DOHH2 (cell line): ENCODE results near the gene SLC39A9.
"Not testable (repeated sequence)": the region's sequence is repeated elsewhere in the genome, so short reads cannot be mapped to it uniquely, and the experiment has no call there.

ENCODE experiments used
- H3F3A ChIP-seq: fragments of 200-600 bp; sonication (generic), shearing (Covaris generic); 2 replicates; pipeline ENCODE4 v1.6.0; 2016; ENCODE audit warnings: antibody characterized with exemption, mild to moderate bottlenecking; ENCODE audit not compliant: control insufficient read depth, insufficient read depth
- H3K27ac ChIP-seq: fragments of 200-600 bp; sonication (generic); 2 replicates; pipeline ENCODE4 v1.5.1; 2014; ENCODE audit warnings: low read depth, mild to moderate bottlenecking, low read length, moderate library complexity
- H3K27me3 ChIP-seq: fragments of 200-600 bp; sonication (generic); 2 replicates; pipeline ENCODE4 v1.6.1; 2014; ENCODE audit warnings: mild to moderate bottlenecking, low read length, mixed read lengths; ENCODE audit not compliant: control insufficient read depth
- H3K36me3 ChIP-seq: fragments of 200-600 bp; sonication (generic); 2 replicates; pipeline ENCODE4 v1.6.1; 2014; ENCODE audit warnings: mild to moderate bottlenecking, low read length, moderate library complexity, mixed read lengths; ENCODE audit not compliant: control insufficient read depth
- H3K4me1 ChIP-seq: fragments of 200-600 bp; sonication (generic); 2 replicates; pipeline ENCODE4 v1.6.1; 2014; ENCODE audit warnings: mild to moderate bottlenecking, low read length, mixed read lengths; ENCODE audit not compliant: control insufficient read depth
- H3K4me2 ChIP-seq: fragments of 200-600 bp; sonication (generic); 2 replicates; pipeline ENCODE4 v1.6.0; 2014; ENCODE audit warnings: mild to moderate bottlenecking, low read length, moderate library complexity
- H3K4me3 ChIP-seq: fragments of 200-600 bp; sonication (generic); 2 replicates; pipeline ENCODE4 v1.5.1; 2014; ENCODE audit warnings: mild to moderate bottlenecking, low read length, mixed read lengths
- H3K79me2 ChIP-seq: fragments of 200-600 bp; sonication (generic); 2 replicates; pipeline ENCODE4 v1.6.1; 2014; ENCODE audit warnings: mild to moderate bottlenecking, low read length, mixed read lengths; ENCODE audit not compliant: control insufficient read depth
- H3K9me2 ChIP-seq: fragments of 200-600 bp; sonication (generic); replicated peaks from 2 replicates; pipeline ENCODE4 v1.6.1; 2014; ENCODE audit warnings: mild to moderate bottlenecking, low read length, mixed read lengths; ENCODE audit not compliant: control insufficient read depth
- H3K9me3 ChIP-seq: fragments of 200-600 bp; sonication (generic); 2 replicates; pipeline ENCODE4 v1.6.1; 2014; ENCODE audit warnings: antibody characterized with exemption, low read length, mixed read lengths; ENCODE audit not compliant: control insufficient read depth, insufficient read depth
- H4K20me1 ChIP-seq: fragments of 200-600 bp; sonication (generic); 2 replicates; pipeline ENCODE4 v1.6.0; 2014; ENCODE audit warnings: low read depth, mild to moderate bottlenecking, antibody characterized with exemption, low read length, moderate library complexity; ENCODE audit not compliant: control insufficient read depth, insufficient read depth
- EZH2phosphoT487 ChIP-seq: fragments of 200-600 bp; sonication (generic); IDR thresholded peaks from 2 replicates; pipeline ENCODE4 v1.6.1; 2017; ENCODE audit warnings: borderline replicate concordance, mild to moderate bottlenecking, antibody characterized with exemption, low read length, moderate library complexity, mixed read lengths
- TF ChIP-seq, protein P1 (sequence below): fragments of 200-600 bp; sonication (generic); IDR thresholded peaks from one replicate; pipeline ENCODE4 v1.5.1; 2014; ENCODE audit warnings: antibody characterized with exemption, mild to moderate bottlenecking, low read depth, low read length; ENCODE audit not compliant: poor library complexity, severe bottlenecking

The SLC39A9 gene

DNA sequence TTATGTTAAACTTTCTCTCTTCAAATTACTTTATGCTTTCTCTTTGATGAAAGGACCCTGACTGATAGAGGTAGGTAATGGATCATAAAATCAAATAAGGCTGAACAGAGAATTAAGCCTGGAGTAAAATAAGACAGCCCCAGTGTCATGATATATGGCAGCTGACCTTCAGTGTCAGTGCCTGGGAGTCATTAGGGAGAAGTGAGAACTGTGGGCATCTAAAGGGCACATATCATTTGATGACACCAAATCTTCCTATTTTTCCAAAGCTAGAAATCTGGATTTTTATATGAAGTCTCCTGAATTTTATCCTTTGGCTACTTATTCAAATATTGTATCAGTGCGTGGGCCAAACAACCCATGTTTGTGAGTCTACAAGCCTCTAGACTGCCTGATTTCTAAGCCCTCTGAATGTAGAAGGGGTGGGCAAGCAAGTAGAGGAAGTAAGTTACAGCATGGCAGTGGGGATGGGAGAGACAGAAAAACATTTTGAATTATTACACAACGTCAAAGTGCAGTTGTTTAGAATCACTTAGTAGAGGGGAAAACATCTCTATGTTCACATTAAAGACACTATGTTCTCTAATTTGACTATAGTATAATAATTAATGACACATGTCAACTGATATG is 10.0 kb downstream of the SLC39A9 start:
- Histone ChIP-seq H3K9me3 (no peaks in the 10 kb centered on the region), H3K27me3 (no peaks in the 10 kb centered on the region), H3K4me3 (no peak overlapping the region), H3K79me2 (peaks cover 85% of the 10 kb centered on the region), H4K20me1 (peaks cover 9% of the 10 kb centered on the region), H3K4me1 (no peaks in the 10 kb centered on the region), H3K27ac (no peak overlapping the region), H3K9me2 (no peaks in the 10 kb centered on the region), H3K4me2 (no peak overlapping the region), H3K36me3 (0 out of 2 replicates have a peak, but pooled peaks cover 3% of the 10 kb centered on the region), H3F3A (no peaks in the 10 kb centered on the region)
- TF ChIP-seq, protein P1, sequence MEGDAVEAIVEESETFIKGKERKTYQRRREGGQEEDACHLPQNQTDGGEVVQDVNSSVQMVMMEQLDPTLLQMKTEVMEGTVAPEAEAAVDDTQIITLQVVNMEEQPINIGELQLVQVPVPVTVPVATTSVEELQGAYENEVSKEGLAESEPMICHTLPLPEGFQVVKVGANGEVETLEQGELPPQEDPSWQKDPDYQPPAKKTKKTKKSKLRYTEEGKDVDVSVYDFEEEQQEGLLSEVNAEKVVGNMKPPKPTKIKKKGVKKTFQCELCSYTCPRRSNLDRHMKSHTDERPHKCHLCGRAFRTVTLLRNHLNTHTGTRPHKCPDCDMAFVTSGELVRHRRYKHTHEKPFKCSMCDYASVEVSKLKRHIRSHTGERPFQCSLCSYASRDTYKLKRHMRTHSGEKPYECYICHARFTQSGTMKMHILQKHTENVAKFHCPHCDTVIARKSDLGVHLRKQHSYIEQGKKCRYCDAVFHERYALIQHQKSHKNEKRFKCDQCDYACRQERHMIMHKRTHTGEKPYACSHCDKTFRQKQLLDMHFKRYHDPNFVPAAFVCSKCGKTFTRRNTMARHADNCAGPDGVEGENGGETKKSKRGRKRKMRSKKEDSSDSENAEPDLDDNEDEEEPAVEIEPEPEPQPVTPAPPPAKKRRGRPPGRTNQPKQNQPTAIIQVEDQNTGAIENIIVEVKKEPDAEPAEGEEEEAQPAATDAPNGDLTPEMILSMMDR: no peak
- TF ChIP-seq EZH2phosphoT487: no peak

DNA sequence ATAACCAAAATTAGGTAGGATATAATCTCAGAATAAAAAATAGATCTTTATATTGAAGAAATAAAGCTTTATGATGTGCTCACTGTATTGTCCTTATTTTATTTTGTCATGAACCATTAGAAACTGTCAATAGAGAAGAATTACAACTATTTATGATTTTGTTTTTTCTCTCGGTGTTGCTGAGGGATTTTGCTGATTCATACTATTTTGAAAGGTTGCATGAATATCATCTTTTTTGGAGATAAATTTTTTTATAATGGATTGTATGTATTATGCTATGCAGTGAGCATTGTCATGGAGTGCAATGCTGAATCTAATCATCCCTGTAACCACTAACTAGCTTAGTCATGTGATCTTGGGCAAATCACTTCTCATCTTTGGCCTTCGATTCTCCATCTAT is 15.0 kb downstream of the SLC39A9 start:
- Histone ChIP-seq H3K27ac (no peak overlapping the region), H3K4me2 (no peak overlapping the region), H3F3A (no peaks in the 10 kb centered on the region), H3K36me3 (0 out of 2 replicates have a peak, but pooled peaks cover 2% of the 10 kb centered on the region), H3K27me3 (no peaks in the 10 kb centered on the region), H3K9me2 (no peaks in the 10 kb centered on the region), H3K4me3 (no peak overlapping the region), H4K20me1 (peaks cover 5% of the 10 kb centered on the region), H3K79me2 (peaks cover 74% of the 10 kb centered on the region), H3K4me1 (no peaks in the 10 kb centered on the region), H3K9me3 (0 out of 2 replicates have a peak, but pooled peaks cover 2% of the 10 kb centered on the region)
- TF ChIP-seq, protein P1: no peak
- TF ChIP-seq EZH2phosphoT487: no peak

DNA sequence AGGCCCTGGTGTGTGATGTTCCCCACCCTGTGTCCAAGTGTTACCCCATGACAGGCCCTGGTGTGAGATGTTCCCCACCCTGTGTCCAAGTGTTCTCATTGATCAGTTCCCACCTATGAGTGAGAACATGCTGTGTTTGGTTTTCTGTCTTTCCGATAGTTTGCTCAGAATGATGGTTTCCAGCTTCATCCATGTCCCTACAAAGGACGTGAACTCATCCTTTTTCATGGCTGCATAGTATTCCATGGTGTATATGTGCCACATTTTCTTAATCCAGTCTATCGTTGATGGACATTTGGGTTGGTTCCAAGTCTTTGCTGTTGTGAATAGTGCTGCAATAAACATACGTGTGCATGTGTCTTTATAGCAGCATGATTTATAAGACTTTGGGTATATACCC is 17.6 kb downstream of the SLC39A9 start:
- H4K20me1 ChIP-seq, H3K9me3 ChIP-seq, H3F3A ChIP-seq, H3K9me2 ChIP-seq, H3K27me3 ChIP-seq, H3K27ac ChIP-seq, H3K4me3 ChIP-seq, H3K36me3 ChIP-seq, H3K4me2 ChIP-seq, H3K4me1 ChIP-seq: not testable (repeated sequence)
- H3K79me2 ChIP-seq: peaks cover 65% of the 10 kb centered on the region

DNA sequence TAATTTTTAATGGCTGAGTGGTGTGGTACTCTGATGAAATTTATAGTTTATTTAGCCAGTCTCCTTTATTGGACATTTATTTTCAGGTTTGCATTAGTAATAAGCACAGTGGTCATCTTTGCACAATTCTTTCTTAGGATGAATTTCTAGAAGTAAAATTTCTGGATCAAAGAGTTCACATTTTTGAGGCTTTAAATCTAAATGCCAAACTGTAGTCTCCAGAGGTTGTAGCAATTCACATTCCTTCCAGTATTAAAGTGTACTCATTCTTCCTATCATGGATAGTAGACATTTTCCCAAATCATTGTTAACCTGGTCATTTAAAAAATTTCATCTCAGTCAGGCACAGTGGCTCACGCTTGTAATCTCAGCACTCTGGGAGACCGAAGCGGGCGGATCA is 24.8 kb downstream of the SLC39A9 start:
- H3F3A ChIP-seq: no peaks in the 10 kb centered on the region
- no peak overlapping the region for H3K27ac ChIP-seq
- no peaks in the 10 kb centered on the region for H3K9me2 ChIP-seq
- no peaks in the 10 kb centered on the region for H3K27me3 ChIP-seq
- no peaks in the 10 kb centered on the region for H3K4me1 ChIP-seq
- TF ChIP-seq EZH2phosphoT487: no peak
- TF ChIP-seq, protein P1: no peak
- no peaks in the 10 kb centered on the region for H4K20me1 ChIP-seq
- peaks cover 30% of the 10 kb centered on the region for H3K36me3 ChIP-seq
- no peaks in the 10 kb centered on the region for H3K9me3 ChIP-seq
- H3K4me3 ChIP-seq: no peak overlapping the region
- no peak overlapping the region for H3K4me2 ChIP-seq
- peaks cover 40% of the 10 kb centered on the region for H3K79me2 ChIP-seq
